ENCODE measurements around the gene TAB2.

Gene TAB2

DNA sequence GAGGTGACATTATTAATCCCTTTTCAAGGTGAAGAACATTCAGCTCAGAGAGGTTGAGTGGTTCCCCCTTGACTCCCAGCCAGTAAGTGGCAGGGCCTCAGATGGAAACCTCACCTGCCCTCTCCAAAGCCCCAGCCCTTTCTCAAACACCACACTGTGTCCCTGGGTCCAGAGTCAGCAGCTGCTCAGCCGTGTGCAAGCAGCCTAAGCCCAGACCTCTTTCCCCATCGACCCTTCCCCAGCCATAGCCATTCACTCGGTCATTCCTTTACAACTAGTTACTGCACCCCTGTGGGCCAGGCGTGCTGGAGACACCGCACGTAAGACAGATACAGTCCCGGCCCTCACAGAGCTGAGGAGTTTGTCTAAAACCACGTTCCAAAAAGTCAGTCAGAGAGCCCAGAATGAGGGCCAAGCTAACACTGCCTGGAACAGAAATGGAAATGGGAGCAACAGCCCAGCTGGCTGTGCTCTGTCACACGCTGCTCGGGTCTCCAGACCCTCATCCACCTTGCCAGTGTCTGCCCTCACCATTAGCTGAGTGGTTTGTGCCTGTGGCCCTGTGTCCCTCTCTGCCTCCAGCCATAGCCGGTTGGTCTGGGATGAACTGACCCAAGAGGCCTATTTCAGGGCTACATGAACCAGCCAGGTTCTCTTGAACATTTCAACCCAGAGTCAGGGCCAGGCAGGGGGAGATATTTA is 137.7 kb downstream of the TAB2 start:
- no peak for DNase-seq
- Histone ChIP-seq H3K4me3 (ENCODE audit: low read depth, low read length) (no peak overlapping the region), H3K36me3 (replicated peaks) (no peaks in the 10 kb centered on the region), H3K27ac (no peak overlapping the region), H3K27me3 (replicated peaks) (no peaks in the 10 kb centered on the region)
- in situ Hi-C loops (cut with HindIII; ENCODE audit: low pct_ligation_motif_present, low sequenced_read_pairs) = no loop called here
- no peak for TF ChIP-seq CTCF (IDR thresholded peaks at IDR 0.05; ENCODE audit: low read depth, low read length, missing control alignments)

- no peaks in the 10 kb centered on the region for H3K36me3 ChIP-seq (replicated peaks)
- H3K27ac ChIP-seq = no peak overlapping the region
- no peak for TF ChIP-seq CTCF (IDR thresholded peaks at IDR 0.05; ENCODE audit: low read depth, low read length, missing control alignments)
- no peak overlapping the region for H3K4me3 ChIP-seq (ENCODE audit: low read depth, low read length)
- H3K27me3 ChIP-seq (replicated peaks) = no peaks in the 10 kb centered on the region
- in situ Hi-C loops (cut with HindIII; ENCODE audit: low pct_ligation_motif_present, low sequenced_read_pairs) = no loop called here
- no peak for DNase-seq
Observed at GRCh38 chr6:149456311-149457021, 139.0 kb downstream of the TAB2 start.

DNA sequence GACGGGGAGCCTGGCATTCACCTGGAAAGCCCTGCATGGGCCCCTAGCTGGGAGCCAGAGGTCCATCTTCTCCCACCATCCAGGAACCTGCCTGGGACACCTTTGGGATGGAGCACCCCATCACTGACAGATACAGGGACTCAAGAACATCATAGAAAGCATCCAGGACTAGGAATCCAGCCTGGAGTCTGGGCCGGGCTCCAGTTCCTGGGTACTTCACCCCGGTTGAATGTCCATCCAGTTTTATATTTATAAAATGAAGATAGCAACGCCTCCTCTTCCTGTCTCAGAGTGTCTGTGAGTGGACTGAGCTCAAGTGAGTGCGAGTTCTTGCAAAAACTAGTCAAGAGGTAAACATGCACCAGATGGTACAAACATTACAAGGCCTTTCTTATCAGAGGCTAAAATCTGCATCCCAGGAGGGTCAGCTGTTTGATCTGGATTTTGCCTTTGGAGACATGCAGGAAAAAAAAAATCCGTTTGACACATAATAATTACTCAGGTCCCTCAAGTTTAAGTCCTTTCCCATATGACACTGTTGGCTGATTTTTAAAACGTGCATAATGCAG is 139.9 kb downstream of the TAB2 start:
- Histone ChIP-seq H3K36me3 (replicated peaks) (no peaks in the 10 kb centered on the region), H3K27me3 (replicated peaks) (no peaks in the 10 kb centered on the region), H3K4me3 (ENCODE audit: low read depth, low read length) (no peak overlapping the region), H3K27ac (no peak overlapping the region)
- no peak for TF ChIP-seq CTCF (IDR thresholded peaks at IDR 0.05; ENCODE audit: low read depth, low read length, missing control alignments)
- in situ Hi-C loops (cut with HindIII; ENCODE audit: low pct_ligation_motif_present, low sequenced_read_pairs) = no loop called here
- DNase-seq = no peak

DNA sequence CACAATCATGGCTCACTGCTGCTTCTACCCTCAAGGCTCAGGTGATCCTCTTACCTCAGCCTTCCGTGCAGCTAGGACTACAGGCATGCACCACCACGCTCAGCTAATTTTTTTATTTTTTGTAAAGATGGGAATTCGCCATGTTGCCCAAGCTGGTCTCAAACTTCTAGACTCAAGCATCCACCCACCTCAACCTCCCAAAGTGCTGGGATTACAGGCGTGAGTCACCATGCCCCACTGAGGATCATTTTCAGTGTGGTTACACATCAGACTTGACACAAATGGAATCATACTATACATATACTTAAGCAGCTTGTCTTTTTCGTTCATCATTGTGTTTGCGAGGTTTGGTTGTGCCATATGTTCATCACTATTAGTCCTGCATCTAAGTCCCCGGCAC is 140.7 kb downstream of the TAB2 start:
- Histone ChIP-seq H3K4me3 (ENCODE audit: low read depth, low read length) (no peak overlapping the region), H3K36me3 (replicated peaks) (no peaks in the 10 kb centered on the region), H3K27ac (no peak overlapping the region), H3K27me3 (replicated peaks) (no peaks in the 10 kb centered on the region)
- DNase-seq = no peak
- no peak for TF ChIP-seq CTCF (IDR thresholded peaks at IDR 0.05; ENCODE audit: low read depth, low read length, missing control alignments)
- in situ Hi-C loops (cut with HindIII; ENCODE audit: low pct_ligation_motif_present, low sequenced_read_pairs) = no loop called here

DNA sequence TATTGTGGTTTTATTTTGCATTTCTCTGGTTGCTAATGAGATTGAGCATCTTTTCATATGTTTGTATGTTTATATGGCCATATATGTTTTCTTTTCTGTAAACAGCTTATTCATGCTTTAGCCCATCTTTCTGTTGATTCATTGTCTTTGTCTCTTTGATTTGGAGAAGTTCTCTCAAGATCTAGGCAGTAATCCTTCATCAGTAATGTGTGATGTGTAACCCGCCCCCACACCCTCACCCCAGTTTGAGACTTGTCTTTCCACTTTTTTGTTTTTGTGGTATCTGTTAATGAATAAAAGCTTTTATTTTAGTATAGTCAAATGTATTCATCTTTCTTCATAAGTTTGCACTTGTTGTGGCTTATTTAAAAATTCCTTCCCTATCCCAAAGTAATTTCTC is 141.3 kb downstream of the TAB2 start:
- no peaks in the 10 kb centered on the region for H3K27me3 ChIP-seq (replicated peaks)
- H3K4me3 ChIP-seq (ENCODE audit: low read depth, low read length) = no peak overlapping the region
- DNase-seq = no peak
- TF ChIP-seq CTCF (IDR thresholded peaks at IDR 0.05; ENCODE audit: low read depth, low read length, missing control alignments) = no peak
- in situ Hi-C loops (cut with HindIII; ENCODE audit: low pct_ligation_motif_present, low sequenced_read_pairs) = no loop called here
- H3K36me3 ChIP-seq (replicated peaks) = no peaks in the 10 kb centered on the region
- no peak overlapping the region for H3K27ac ChIP-seq
